MM.1S (cell line): Measurements from ENCODE around the gene GAPT.

ENCODE experiments used
- DNase-seq: peaks from one replicate; pipeline ENCODE4 v3.0.0-alpha.2; 2015
- H2AFZ ChIP-seq: fragments of 300-600 bp; sonication (generic); 2 replicates; pipeline ENCODE4 v1.6.0; 2016; ENCODE audit warnings: antibody characterized with exemption, low read length
- H3F3A ChIP-seq: fragments of 300-600 bp; sonication (generic); 2 replicates; pipeline ENCODE4 v1.6.1; 2016; ENCODE audit warnings: mild to moderate bottlenecking, antibody characterized with exemption, low read length, moderate library complexity, mixed read lengths; ENCODE audit not compliant: insufficient read depth
- H3K27ac ChIP-seq: fragments of 300-600 bp; sonication (generic); 2 replicates; pipeline ENCODE4 v1.5.1; 2016; ENCODE audit warnings: mild to moderate bottlenecking, low read length
- H3K27me3 ChIP-seq: fragments of 300-600 bp; sonication (generic); replicated peaks from 2 replicates; pipeline ENCODE4 v1.6.0; 2016; ENCODE audit warnings: low read length; ENCODE audit not compliant: insufficient read depth
- H3K36me3 ChIP-seq: fragments of 300-600 bp; sonication (generic); replicated peaks from 2 replicates; pipeline ENCODE4 v1.6.1; 2016; ENCODE audit warnings: mild to moderate bottlenecking, low read length, mixed read lengths; ENCODE audit not compliant: insufficient read depth
- H3K4me1 ChIP-seq: fragments of 300-600 bp; sonication (generic); 2 replicates; pipeline ENCODE4 v1.6.1; 2016; ENCODE audit warnings: low read length, mixed read lengths
- H3K4me2 ChIP-seq: fragments of 300-600 bp; sonication (generic); 2 replicates; pipeline ENCODE4 v1.6.0; 2016; ENCODE audit warnings: low read depth, low read length
- H3K4me3 ChIP-seq: fragments of 300-600 bp; sonication (generic); 2 replicates; pipeline ENCODE4 v1.5.1; 2016; ENCODE audit warnings: low read length, mixed read lengths
- H3K79me2 ChIP-seq: fragments of 300-600 bp; sonication (generic); 2 replicates; pipeline ENCODE4 v1.6.1; 2016; ENCODE audit warnings: mixed run types, low read length, mixed read lengths
- H3K9ac ChIP-seq: fragments of 300-600 bp; sonication (generic); 2 replicates; pipeline ENCODE4 v1.6.1; 2016; ENCODE audit warnings: low read length, mixed read lengths
- H3K9me2 ChIP-seq: fragments of 300-600 bp; sonication (generic); replicated peaks from 2 replicates; pipeline ENCODE4 v1.6.1; 2016; ENCODE audit warnings: mild to moderate bottlenecking, low read length, mixed read lengths; ENCODE audit not compliant: insufficient read depth
- H3K9me3 ChIP-seq: fragments of 300-600 bp; sonication (generic); replicated peaks from 2 replicates; pipeline ENCODE4 v1.6.1; 2016; ENCODE audit warnings: mild to moderate bottlenecking, low read length, mixed read lengths; ENCODE audit not compliant: insufficient read depth
- H4K20me1 ChIP-seq: fragments of 300-600 bp; sonication (generic); 2 replicates; pipeline ENCODE4 v1.6.1; 2016; ENCODE audit warnings: mild to moderate bottlenecking, low read length, moderate library complexity, mixed read lengths; ENCODE audit not compliant: insufficient read depth
- CTCF ChIP-seq: fragments of 300-600 bp; sonication (generic); IDR thresholded peaks from 2 replicates; pipeline ENCODE4 v1.5.1; 2016; ENCODE audit warnings: antibody characterized with exemption, low read length, mixed read lengths
- EZH2 ChIP-seq: fragments of 300-600 bp; sonication (generic); optimal IDR thresholded peaks from 2 replicates; pipeline ENCODE3; 2017; ENCODE audit warnings: low read depth, mild to moderate bottlenecking, antibody characterized with exemption, low read length, mixed read lengths
- EZH2phosphoT487 ChIP-seq: fragments of 300-600 bp; sonication (generic); IDR thresholded peaks from 2 replicates; pipeline ENCODE4 v1.6.1; 2018; ENCODE audit warnings: antibody characterized with exemption, low read length

GAPT gene

GRCh38 chr5:58486290-58486689 lies 4.9 kb upstream of the GAPT start:
- no peak for DNase-seq
- Histone ChIP-seq H3K9me3 (no peaks in the 10 kb centered on the region), H4K20me1 (no peaks in the 10 kb centered on the region), H3K79me2 (no peaks in the 10 kb centered on the region), H3K4me3 (no peak overlapping the region), H3K4me1 (no peaks in the 10 kb centered on the region), H3F3A (no peaks in the 10 kb centered on the region), H3K9ac (no peak overlapping the region), H3K27me3 (no peaks in the 10 kb centered on the region), H2AFZ (no peak overlapping the region), H3K36me3 (no peaks in the 10 kb centered on the region), H3K9me2 (no peaks in the 10 kb centered on the region), H3K4me2 (no peak overlapping the region), H3K27ac (no peak overlapping the region)
- TF ChIP-seq EZH2phosphoT487: no peak
- no peak for TF ChIP-seq CTCF
- no peak for TF ChIP-seq EZH2

- TF ChIP-seq EZH2 (no peak), EZH2phosphoT487 (no peak), CTCF (no peak)
- H3F3A ChIP-seq: no peaks in the 10 kb centered on the region
- no peaks in the 10 kb centered on the region for H4K20me1 ChIP-seq
- H2AFZ ChIP-seq: no peak overlapping the region
- no peaks in the 10 kb centered on the region for H3K9me3 ChIP-seq
- H3K9ac ChIP-seq: no peak overlapping the region
- no peaks in the 10 kb centered on the region for H3K9me2 ChIP-seq
- no peaks in the 10 kb centered on the region for H3K27me3 ChIP-seq
- H3K27ac ChIP-seq: no peak overlapping the region
- DNase-seq: no peak
- no peaks in the 10 kb centered on the region for H3K79me2 ChIP-seq
- H3K4me3 ChIP-seq: no peak overlapping the region
- H3K4me1 ChIP-seq: no peaks in the 10 kb centered on the region
- H3K4me2 ChIP-seq: no peak overlapping the region
- H3K36me3 ChIP-seq: no peaks in the 10 kb centered on the region
These were observed 709 bp upstream of the GAPT start for GRCh38 chr5:58490402-58491050.

GRCh38 chr5:58493141-58493540 lies 1.9 kb downstream of the GAPT start:
- Histone ChIP-seq H2AFZ (no peak overlapping the region), H3K27ac (no peak overlapping the region), H3K9me3 (no peaks in the 10 kb centered on the region), H3K4me2 (no peak overlapping the region), H3K27me3 (no peaks in the 10 kb centered on the region), H3K4me3 (no peak overlapping the region), H3K4me1 (no peaks in the 10 kb centered on the region), H3K9me2 (no peaks in the 10 kb centered on the region), H3K79me2 (no peaks in the 10 kb centered on the region), H3F3A (no peaks in the 10 kb centered on the region), H4K20me1 (no peaks in the 10 kb centered on the region), H3K9ac (no peak overlapping the region), H3K36me3 (no peaks in the 10 kb centered on the region)
- no peak for DNase-seq
- no peak for TF ChIP-seq EZH2phosphoT487
- no peak for TF ChIP-seq EZH2
- TF ChIP-seq CTCF: no peak
